Measurements from ENCODE around the gene CYP26B1. TPM values are rescaled to one million over a fixed set of nuclear protein-coding genes. Genes with fewer than 3 reads are reported as not detected.

The CYP26B1 gene
- total RNA-seq, 1 donor from 2014 or later = 1.2 TPM

DNA sequence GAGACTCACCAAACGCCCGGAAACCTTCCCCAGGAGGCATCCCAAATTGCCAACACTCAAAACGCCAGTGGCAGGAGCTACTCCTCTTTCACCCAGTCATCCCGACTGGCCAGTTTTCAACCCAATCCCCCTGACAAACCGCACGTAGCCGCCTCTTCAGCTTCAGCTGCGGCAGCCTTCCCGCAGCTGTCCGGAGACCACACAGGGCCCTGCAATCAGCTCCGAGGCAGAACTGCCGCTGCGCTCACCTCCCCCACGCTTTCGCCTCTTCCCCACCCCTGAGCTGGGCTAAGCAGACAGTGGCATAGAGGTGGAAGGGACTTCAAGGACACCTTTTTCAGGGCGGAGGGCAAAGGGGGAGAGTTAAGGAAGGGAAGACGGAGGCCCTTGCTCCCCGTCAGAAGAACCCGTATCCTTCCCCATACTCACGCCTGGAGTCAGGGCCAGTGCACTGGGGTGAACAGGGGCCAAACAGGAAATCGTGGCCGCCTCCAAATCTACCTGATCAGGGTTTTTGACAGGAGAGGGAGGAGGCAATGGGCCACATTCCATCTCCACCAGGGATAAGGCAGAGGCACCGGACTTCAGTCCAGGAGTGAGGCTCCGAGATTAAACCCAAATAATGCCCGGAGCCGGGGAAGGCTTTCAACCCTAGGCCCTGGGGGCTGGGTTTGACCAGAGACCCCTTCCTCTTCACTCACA, 16.9 kb downstream of the CYP26B1 start:
- TF ChIP-seq, protein P1, sequence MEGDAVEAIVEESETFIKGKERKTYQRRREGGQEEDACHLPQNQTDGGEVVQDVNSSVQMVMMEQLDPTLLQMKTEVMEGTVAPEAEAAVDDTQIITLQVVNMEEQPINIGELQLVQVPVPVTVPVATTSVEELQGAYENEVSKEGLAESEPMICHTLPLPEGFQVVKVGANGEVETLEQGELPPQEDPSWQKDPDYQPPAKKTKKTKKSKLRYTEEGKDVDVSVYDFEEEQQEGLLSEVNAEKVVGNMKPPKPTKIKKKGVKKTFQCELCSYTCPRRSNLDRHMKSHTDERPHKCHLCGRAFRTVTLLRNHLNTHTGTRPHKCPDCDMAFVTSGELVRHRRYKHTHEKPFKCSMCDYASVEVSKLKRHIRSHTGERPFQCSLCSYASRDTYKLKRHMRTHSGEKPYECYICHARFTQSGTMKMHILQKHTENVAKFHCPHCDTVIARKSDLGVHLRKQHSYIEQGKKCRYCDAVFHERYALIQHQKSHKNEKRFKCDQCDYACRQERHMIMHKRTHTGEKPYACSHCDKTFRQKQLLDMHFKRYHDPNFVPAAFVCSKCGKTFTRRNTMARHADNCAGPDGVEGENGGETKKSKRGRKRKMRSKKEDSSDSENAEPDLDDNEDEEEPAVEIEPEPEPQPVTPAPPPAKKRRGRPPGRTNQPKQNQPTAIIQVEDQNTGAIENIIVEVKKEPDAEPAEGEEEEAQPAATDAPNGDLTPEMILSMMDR (IDR thresholded peaks at IDR 0.05; ENCODE audit: insufficient read depth, low read depth, low read length) = no peak
- TF ChIP-seq EZH2 (IDR thresholded peaks at IDR 0.05; ENCODE audit: insufficient read depth, low read length) = no peak
- Mint-ChIP-seq H3K36me3 (ENCODE audit: low read depth, unreplicated experiment) (no peaks in the 10 kb centered on the region), H3K27me3 (ENCODE audit: low read depth, unreplicated experiment) (peaks cover 54% of the 10 kb centered on the region), H3K4me3 (ENCODE audit: unreplicated experiment) (no peak overlapping the region), H3K27ac (ENCODE audit: unreplicated experiment) (peak overlapping the region; percentile 62), H3K4me1 (ENCODE audit: low read depth, unreplicated experiment) (peaks cover 3% of the 10 kb centered on the region), H3K9me3 (ENCODE audit: unreplicated experiment) (peaks cover 2% of the 10 kb centered on the region)
- no peaks in the 10 kb centered on the region for H3K79me2 ChIP-seq (ENCODE audit: insufficient read depth, low read length)
- H3K27me3 ChIP-seq (ENCODE audit: insufficient read depth, low read length) = peaks cover 4% of the 10 kb centered on the region
- H3K9ac ChIP-seq (ENCODE audit: low read length) = no peak overlapping the region
- H3K9me3 ChIP-seq (ENCODE audit: insufficient read depth, low read depth, low read length) = no peaks in the 10 kb centered on the region
- H3K4me2 ChIP-seq (ENCODE audit: low read length) = no peak overlapping the region
- DNase-seq (ENCODE audit: low read depth) = no peak
- no peak overlapping the region for H3K27ac ChIP-seq (ENCODE audit: low read depth, low read length)
- no peak overlapping the region for H2AFZ ChIP-seq (ENCODE audit: low read depth, low read length)
- no peak for FAIRE-seq
- no peaks in the 10 kb centered on the region for H4K20me1 ChIP-seq (ENCODE audit: insufficient read depth, low read length)
- H3K4me3 ChIP-seq (ENCODE audit: insufficient read depth, low read depth, low read length) = no peak overlapping the region
- no peaks in the 10 kb centered on the region for H3K4me1 ChIP-seq (ENCODE audit: insufficient read depth, low read length)
- H3K36me3 ChIP-seq (ENCODE audit: insufficient read depth, low read length) = no peaks in the 10 kb centered on the region

DNA sequence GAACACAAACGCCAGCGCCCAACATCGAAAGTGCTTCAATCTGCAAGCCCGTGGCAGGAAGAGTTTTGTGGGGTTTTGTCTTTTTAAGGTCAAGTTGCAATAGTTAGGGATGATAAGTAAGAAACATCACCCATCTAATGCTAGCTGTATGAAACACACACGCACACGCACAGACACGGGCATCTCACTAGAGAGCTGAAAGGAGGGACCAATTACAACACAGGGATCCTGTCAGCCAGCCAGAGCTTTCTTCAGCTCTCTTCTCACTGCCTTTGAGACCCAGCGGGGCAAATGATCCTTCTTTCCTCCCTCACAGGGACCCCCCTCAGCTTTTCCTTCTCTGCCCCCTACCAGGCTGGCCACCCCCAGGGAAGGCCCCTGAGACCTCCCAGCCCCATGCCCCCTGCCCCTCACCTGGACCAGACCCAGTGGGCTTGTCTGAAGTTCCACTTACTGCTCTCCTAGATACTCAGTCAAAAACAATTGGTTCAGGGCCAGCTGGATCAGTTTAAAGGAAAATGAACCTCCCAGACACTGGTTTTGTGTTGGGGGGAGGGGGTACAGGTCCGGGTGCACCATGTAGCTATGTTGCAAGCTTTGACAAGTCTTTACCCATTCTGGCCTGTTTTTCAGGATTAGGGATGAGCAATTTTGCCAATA, 17.9 kb downstream of the CYP26B1 start:
- H3K4me1 ChIP-seq (ENCODE audit: insufficient read depth, low read length) = no peaks in the 10 kb centered on the region
- no peak overlapping the region for H3K9ac ChIP-seq (ENCODE audit: low read length)
- H3K27ac ChIP-seq (ENCODE audit: low read depth, low read length) = no peak overlapping the region
- peaks cover 45% of the 10 kb centered on the region for H3K27me3 Mint-ChIP-seq (ENCODE audit: low read depth, unreplicated experiment)
- H3K36me3 Mint-ChIP-seq (ENCODE audit: low read depth, unreplicated experiment) = no peaks in the 10 kb centered on the region
- no peak overlapping the region for H3K4me3 Mint-ChIP-seq (ENCODE audit: unreplicated experiment)
- no peak overlapping the region for H3K4me3 ChIP-seq (ENCODE audit: insufficient read depth, low read depth, low read length)
- H3K4me1 Mint-ChIP-seq (ENCODE audit: low read depth, unreplicated experiment) = peaks cover 3% of the 10 kb centered on the region
- no peak overlapping the region for H3K27ac Mint-ChIP-seq (ENCODE audit: unreplicated experiment)
- FAIRE-seq (no peak), DNase-seq (ENCODE audit: low read depth) (no peak)
- H3K4me2 ChIP-seq (ENCODE audit: low read length) = no peak overlapping the region
- H4K20me1 ChIP-seq (ENCODE audit: insufficient read depth, low read length) = no peaks in the 10 kb centered on the region
- H3K9me3 Mint-ChIP-seq (ENCODE audit: unreplicated experiment) = peaks cover 2% of the 10 kb centered on the region
- no peak overlapping the region for H2AFZ ChIP-seq (ENCODE audit: low read depth, low read length)
- no peaks in the 10 kb centered on the region for H3K36me3 ChIP-seq (ENCODE audit: insufficient read depth, low read length)
- peaks cover 6% of the 10 kb centered on the region for H3K27me3 ChIP-seq (ENCODE audit: insufficient read depth, low read length)
- H3K9me3 ChIP-seq (ENCODE audit: insufficient read depth, low read depth, low read length) = no peaks in the 10 kb centered on the region
- TF ChIP-seq, protein P1 (IDR thresholded peaks at IDR 0.05; ENCODE audit: insufficient read depth, low read depth, low read length) = no peak
- no peak for TF ChIP-seq EZH2 (IDR thresholded peaks at IDR 0.05; ENCODE audit: insufficient read depth, low read length)
- H3K79me2 ChIP-seq (ENCODE audit: insufficient read depth, low read length) = no peaks in the 10 kb centered on the region

DNA sequence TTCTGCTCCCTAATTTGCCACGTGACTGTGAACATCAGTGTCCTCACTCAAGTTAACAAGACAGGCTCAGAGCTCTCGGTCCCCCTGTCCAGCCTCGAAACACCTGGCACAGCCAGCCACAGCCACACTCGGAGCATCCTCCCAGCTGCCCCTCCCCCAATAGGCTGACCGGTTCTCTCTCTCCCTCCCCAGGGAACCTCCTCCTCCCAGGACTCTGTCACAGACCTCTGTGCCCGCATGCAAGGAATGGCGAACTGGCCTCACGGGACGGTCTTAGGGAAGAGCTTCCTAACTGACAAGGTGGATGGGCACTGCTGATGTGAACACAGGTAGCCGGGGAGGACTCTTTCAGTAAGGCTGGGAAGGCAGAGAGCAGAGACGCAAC, 18.8 kb downstream of the CYP26B1 start:
- Histone ChIP-seq H3K36me3 (ENCODE audit: insufficient read depth, low read length) (no peaks in the 10 kb centered on the region), H3K4me2 (ENCODE audit: low read length) (no peak overlapping the region), H3K9ac (ENCODE audit: low read length) (no peak overlapping the region), H3K9me3 (ENCODE audit: insufficient read depth, low read depth, low read length) (no peaks in the 10 kb centered on the region), H3K4me3 (ENCODE audit: insufficient read depth, low read depth, low read length) (no peak overlapping the region), H3K79me2 (ENCODE audit: insufficient read depth, low read length) (no peaks in the 10 kb centered on the region), H3K4me1 (ENCODE audit: insufficient read depth, low read length) (no peaks in the 10 kb centered on the region), H4K20me1 (ENCODE audit: insufficient read depth, low read length) (no peaks in the 10 kb centered on the region), H3K27me3 (ENCODE audit: insufficient read depth, low read length) (peaks cover 6% of the 10 kb centered on the region), H3K27ac (ENCODE audit: low read depth, low read length) (no peak overlapping the region), H2AFZ (ENCODE audit: low read depth, low read length) (no peak overlapping the region)
- no peak for FAIRE-seq
- no peak overlapping the region for H3K4me3 Mint-ChIP-seq (ENCODE audit: unreplicated experiment)
- H3K9me3 Mint-ChIP-seq (ENCODE audit: unreplicated experiment) = peaks cover 2% of the 10 kb centered on the region
- TF ChIP-seq, protein P1 (IDR thresholded peaks at IDR 0.05; ENCODE audit: insufficient read depth, low read depth, low read length) = no peak
- no peak for TF ChIP-seq EZH2 (IDR thresholded peaks at IDR 0.05; ENCODE audit: insufficient read depth, low read length)
- H3K27ac Mint-ChIP-seq (ENCODE audit: unreplicated experiment) = no peak overlapping the region
- H3K36me3 Mint-ChIP-seq (ENCODE audit: low read depth, unreplicated experiment) = no peaks in the 10 kb centered on the region
- peaks cover 3% of the 10 kb centered on the region for H3K4me1 Mint-ChIP-seq (ENCODE audit: low read depth, unreplicated experiment)
- no peak for DNase-seq (ENCODE audit: low read depth)
- peaks cover 41% of the 10 kb centered on the region for H3K27me3 Mint-ChIP-seq (ENCODE audit: low read depth, unreplicated experiment)

All from astrocyte (in vitro differentiated cells and primary cell).